GM10847 (cell line): ENCODE data around the gene MYMK.

Source experiments
- POLR2A ChIP-seq: IDR thresholded peaks from 2 replicates; pipeline ENCODE4 v1.6.1; 2011; ENCODE audit not compliant: insufficient read length; ENCODE audit errors: extremely low read depth

MYMK gene

GRCh38 chr9:133516961-133517350, 7.8 kb downstream of the MYMK start:
- no peak for TF ChIP-seq POLR2A

- TF ChIP-seq POLR2A: no peak
Measured at GRCh38 chr9:133516256-133516960, 8.4 kb downstream of the MYMK start.

- TF ChIP-seq POLR2A: no peak
Measured at GRCh38 chr9:133515615-133516255, 9.0 kb downstream of the MYMK start.

GRCh38 chr9:133515240-133515610, 9.5 kb downstream of the MYMK start:
- no peak for TF ChIP-seq POLR2A

GRCh38 chr9:133514460-133515239, 10.1 kb downstream of the MYMK start:
- no peak for TF ChIP-seq POLR2A

- TF ChIP-seq POLR2A: no peak
Measured at GRCh38 chr9:133513214-133514100, 11.3 kb downstream of the MYMK start.

- TF ChIP-seq POLR2A: no peak
Measured at GRCh38 chr9:133512253-133513213, 12.2 kb downstream of the MYMK start.

GRCh38 chr9:133511607-133512006, 13.2 kb downstream of the MYMK start:
- no peak for TF ChIP-seq POLR2A

GRCh38 chr9:133510926-133511505, 13.7 kb downstream of the MYMK start:
- no peak for TF ChIP-seq POLR2A

- no peak for TF ChIP-seq POLR2A
Measured at GRCh38 chr9:133509179-133510083, 15.3 kb downstream of the MYMK start.

GRCh38 chr9:133508046-133508445, 16.7 kb downstream of the MYMK start:
- TF ChIP-seq POLR2A: no peak

GRCh38 chr9:133507246-133507965, 17.4 kb downstream of the MYMK start:
- no peak for TF ChIP-seq POLR2A
